ENCODE results near the gene PROCA1. TPM values are rescaled to one million over a fixed set of nuclear protein-coding genes. Genes with fewer than 3 reads are reported as not detected.

PROCA1 gene
- total and polyA plus RNA-seq, 12 donors: 0.61 to 8.8 (median 2.2) TPM; not detected in 1

- peaks cover 3 to 8% of the 10 kb centered on the region in 2 donors for H3K4me1 ChIP-seq (replicated peaks in 1 of 2)
- H3K27ac ChIP-seq: peak overlapping the region in 1 of 5 donors; percentile 2
- H3K36me3 ChIP-seq (replicated peaks in 1 of 2): peaks cover 0 to 100% of the 10 kb centered on the region in 2 donors
- WGBS, 4 donors: 12 to 37% (median 25%) methylated on average over 3 of the region's 3 CpGs
- H3K27me3 ChIP-seq: no peaks in the 10 kb centered on the region
- peak in 4 of 6 experiments; percentile 35 to 51 (median 42) for TF ChIP-seq CTCF (IDR thresholded peaks at IDR 0.05)
- no peak for TF ChIP-seq POLR2A (IDR thresholded peaks at IDR 0.05)
- peak; percentile 78 to 95 (median 87) for DNase-seq
- no peak overlapping the region for H3K4me3 ChIP-seq
- intact Hi-C loops (cut with DNase I): loop anchor here (5.0 to 10.0 kb wide), 2 partner anchors 43 to 50 kb away; no protein-coding TSS in a partner anchor
- H3K9me3 ChIP-seq (replicated peaks in 1 of 3): no peaks in the 10 kb centered on the region
These were observed 26.7 kb downstream of the PROCA1 start for GRCh38 chr17:28684963-28685362.

- Histone ChIP-seq H3K36me3 (replicated peaks in 1 of 2) (peaks cover 0 to 100% of the 10 kb centered on the region in 2 donors), H3K9me3 (replicated peaks in 1 of 3) (no peaks in the 10 kb centered on the region), H3K4me1 (replicated peaks in 1 of 2) (peaks cover 3 to 8% of the 10 kb centered on the region in 2 donors), H3K4me3 (no peak overlapping the region), H3K27ac (no peak overlapping the region), H3K27me3 (no peaks in the 10 kb centered on the region)
- TF ChIP-seq CTCF (IDR thresholded peaks at IDR 0.05) (no peak), POLR2A (IDR thresholded peaks at IDR 0.05) (no peak)
- no peak for DNase-seq
- WGBS, 4 donors: 84 to 95% (median 93%) methylated on average over 10 to 11 of the region's 11 CpGs
- intact Hi-C loops (cut with DNase I): loop anchor here (5.0 to 10.0 kb wide), 2 partner anchors 40 to 48 kb away; no protein-coding TSS in a partner anchor
These were observed 29.0 kb downstream of the PROCA1 start for GRCh38 chr17:28682655-28683054.

- Histone ChIP-seq H3K9me3 (replicated peaks in 1 of 3) (no peaks in the 10 kb centered on the region), H3K4me1 (replicated peaks in 1 of 2) (no peaks in the 10 kb centered on the region), H3K36me3 (replicated peaks in 1 of 2) (peaks cover 0 to 100% of the 10 kb centered on the region in 2 donors), H3K27me3 (no peaks in the 10 kb centered on the region), H3K4me3 (no peak overlapping the region), H3K27ac (no peak overlapping the region)
- no peak for DNase-seq
- intact Hi-C loops (cut with DNase I): no loop called here
- no peak for TF ChIP-seq CTCF (IDR thresholded peaks at IDR 0.05)
- TF ChIP-seq POLR2A (IDR thresholded peaks at IDR 0.05): no peak
- WGBS, 4 donors: 78 to 83% (median 82%) methylated on average over 7 of the region's 7 CpGs
These were observed 35.7 kb downstream of the PROCA1 start for GRCh38 chr17:28675980-28676379.

- Histone ChIP-seq H3K9me3 (replicated peaks in 1 of 3) (no peaks in the 10 kb centered on the region), H3K27me3 (no peaks in the 10 kb centered on the region), H3K4me3 (no peak overlapping the region), H3K27ac (no peak overlapping the region), H3K36me3 (replicated peaks in 1 of 2) (peaks cover 0 to 100% of the 10 kb centered on the region in 2 donors), H3K4me1 (replicated peaks in 1 of 2) (no peaks in the 10 kb centered on the region)
- intact Hi-C loops (cut with DNase I): no loop called here
- no peak for DNase-seq
- TF ChIP-seq POLR2A (IDR thresholded peaks at IDR 0.05) (no peak), CTCF (IDR thresholded peaks at IDR 0.05) (no peak)
- WGBS, 4 donors: 80 to 89% (median 84%) methylated on average over 3 of the region's 3 CpGs
These were observed 36.2 kb downstream of the PROCA1 start for GRCh38 chr17:28675490-28675889.

Measured in adrenal gland (tissue), 12 donors.